Measurements from ENCODE around the gene PNCK. TPM values are rescaled to one million over a fixed set of nuclear protein-coding genes. Genes with fewer than 3 reads are reported as not detected.

Gene PNCK
- total RNA-seq, 2 experiments from 2014 or later = 0.70 to 1.0 TPM

- Histone ChIP-seq H3K4me1 (ENCODE audit: insufficient read depth, low read length) (no peaks in the 10 kb centered on the region), H3K36me3 (ENCODE audit: insufficient read depth, low read length) (no peaks in the 10 kb centered on the region), H3K4me3 (ENCODE audit: low read length) (no peak overlapping the region), H3K9me3 (ENCODE audit: control insufficient read depth in 1 of 2, insufficient read depth in 1 of 2, low read length in 2 of 2) (no peaks in the 10 kb centered on the region), H3K27ac (ENCODE audit: low read depth in 1 of 2, low read length in 2 of 2) (no peak overlapping the region), H3K27me3 (ENCODE audit: control insufficient read depth in 1 of 2, insufficient read depth in 2 of 2, low read length in 2 of 2) (no peaks in the 10 kb centered on the region)
- ATAC-seq (ENCODE audit: poor library complexity) (no peak), DNase-seq (no peak)
- Mint-ChIP-seq H3K27me3 (no peaks in the 10 kb centered on the region), H3K4me1 (ENCODE audit: low read depth) (no peaks in the 10 kb centered on the region), H3K4me3 (no peak overlapping the region), H3K27ac (no peak overlapping the region), H3K9me3 (no peaks in the 10 kb centered on the region), H3K36me3 (ENCODE audit: low read depth) (no peaks in the 10 kb centered on the region)
- intact Hi-C loops (cut with DNase I, micrococcal nuclease) = loop anchor here in 1 of 2 experiments (5.0 kb wide), 1 partner anchor 56 kb away; no protein-coding TSS in a partner anchor
- ChIA-PET CTCF (no interaction called here), POLR2A (no interaction called here)
- TF ChIP-seq CTCF (IDR thresholded peaks at IDR 0.05) = no peak
Measured at GRCh38 chrX:153628665-153629064, 44.9 kb downstream of the PNCK start.

GRCh38 chrX:153628129-153628528, 45.5 kb downstream of the PNCK start:
- CTCF ChIA-PET = no interaction called here
- Mint-ChIP-seq H3K4me3 (no peak overlapping the region), H3K9me3 (no peaks in the 10 kb centered on the region)

GRCh38 chrX:153627675-153628111, 45.9 kb downstream of the PNCK start:
- no peaks in the 10 kb centered on the region for H3K36me3 Mint-ChIP-seq (ENCODE audit: low read depth)
- H3K4me1 Mint-ChIP-seq (ENCODE audit: low read depth) = no peaks in the 10 kb centered on the region
- no peak overlapping the region for H3K27ac ChIP-seq (ENCODE audit: low read depth in 1 of 2, low read length in 2 of 2)
- no peak overlapping the region for H3K4me3 Mint-ChIP-seq
- intact Hi-C loops (cut with DNase I, micrococcal nuclease) = loop anchor here in 1 of 2 experiments (5.0 kb wide), 1 partner anchor 55 kb away; no protein-coding TSS in a partner anchor
- ATAC-seq (ENCODE audit: poor library complexity) (no peak), DNase-seq (no peak)
- no peaks in the 10 kb centered on the region for H3K36me3 ChIP-seq (ENCODE audit: insufficient read depth, low read length)
- no peak for TF ChIP-seq CTCF (IDR thresholded peaks at IDR 0.05)
- no peaks in the 10 kb centered on the region for H3K27me3 Mint-ChIP-seq
- ChIA-PET POLR2A (no interaction called here), CTCF (no interaction called here)
- H3K27ac Mint-ChIP-seq = no peak overlapping the region
- H3K4me1 ChIP-seq (ENCODE audit: insufficient read depth, low read length) = no peaks in the 10 kb centered on the region
- H3K4me3 ChIP-seq (ENCODE audit: low read length) = no peak overlapping the region
- no peaks in the 10 kb centered on the region for H3K9me3 Mint-ChIP-seq
- H3K27me3 ChIP-seq (ENCODE audit: control insufficient read depth in 1 of 2, insufficient read depth in 2 of 2, low read length in 2 of 2) = no peaks in the 10 kb centered on the region
- H3K9me3 ChIP-seq (ENCODE audit: control insufficient read depth in 1 of 2, insufficient read depth in 1 of 2, low read length in 2 of 2) = no peaks in the 10 kb centered on the region

More at GRCh38 chrX:153628129-153628528, 45.5 kb downstream of the PNCK start:
- TF ChIP-seq CTCF (IDR thresholded peaks at IDR 0.05) = no peak
- Histone ChIP-seq H3K4me3 (ENCODE audit: low read length) (no peak overlapping the region), H3K9me3 (ENCODE audit: control insufficient read depth in 1 of 2, insufficient read depth in 1 of 2, low read length in 2 of 2) (no peaks in the 10 kb centered on the region), H3K27ac (ENCODE audit: low read depth in 1 of 2, low read length in 2 of 2) (no peak overlapping the region), H3K27me3 (ENCODE audit: control insufficient read depth in 1 of 2, insufficient read depth in 2 of 2, low read length in 2 of 2) (no peaks in the 10 kb centered on the region), H3K4me1 (ENCODE audit: insufficient read depth, low read length) (no peaks in the 10 kb centered on the region), H3K36me3 (ENCODE audit: insufficient read depth, low read length) (no peaks in the 10 kb centered on the region)
- Mint-ChIP-seq H3K4me1 (ENCODE audit: low read depth) (no peaks in the 10 kb centered on the region), H3K36me3 (ENCODE audit: low read depth) (no peaks in the 10 kb centered on the region), H3K27me3 (no peaks in the 10 kb centered on the region), H3K27ac (no peak overlapping the region)
- ATAC-seq (ENCODE audit: poor library complexity) (no peak), DNase-seq (no peak)
- intact Hi-C loops (cut with DNase I, micrococcal nuclease) = loop anchor here in 1 of 2 experiments (5.0 kb wide), 1 partner anchor 56 kb away; no protein-coding TSS in a partner anchor
- POLR2A ChIA-PET = no interaction called here

Measured in CD4-positive, alpha-beta T cell (primary cell).